GM23338 (cell line): ENCODE results near the gene ASTL. TPM values are rescaled to one million over a fixed set of nuclear protein-coding genes. Genes with fewer than 3 reads are reported as not detected.

Experiments used
- ATAC-seq: fragments of 200-7000 bp; cut with Tn5 transposase; 3 replicates; pipeline ENCODE4 v1.9.1; 2020
- DNase-seq: peaks from one replicate; pipeline ENCODE4 v3.0.0-alpha.2; 2015; ENCODE audit warnings: low spot score
- H2AFZ ChIP-seq: fragments of 200-600 bp; sonication (generic); 2 replicates; pipeline ENCODE4 v1.8.0; 2016; ENCODE audit warnings: antibody characterized with exemption, mild to moderate bottlenecking, moderate library complexity
- H3F3A ChIP-seq: fragments of 200-600 bp; sonication (generic); replicated peaks from 2 replicates; pipeline ENCODE4 v1.8.0; 2017; ENCODE audit warnings: antibody characterized with exemption, mixed run types, low read depth
- H3K27ac ChIP-seq: fragments of 200-600 bp; sonication (generic); 2 replicates; pipeline ENCODE4 v1.6.1; 2016; ENCODE audit warnings: low read depth
- H3K27me3 ChIP-seq: fragments of 200-600 bp; sonication (generic); 2 replicates; pipeline ENCODE4 v1.8.0; 2016; ENCODE audit warnings: mild to moderate bottlenecking, mixed run types, moderate library complexity; ENCODE audit not compliant: insufficient read depth
- H3K36me3 ChIP-seq: fragments of 200-600 bp; sonication (generic); 2 replicates; pipeline ENCODE4 v1.8.0; 2016; ENCODE audit warnings: mild to moderate bottlenecking; ENCODE audit not compliant: insufficient read depth
- H3K4me1 ChIP-seq: fragments of 200-600 bp; sonication (generic); 2 replicates; pipeline ENCODE4 v1.8.0; 2016; ENCODE audit warnings: mild to moderate bottlenecking, moderate library complexity; ENCODE audit not compliant: insufficient read depth
- H3K4me2 ChIP-seq: fragments of 200-600 bp; sonication (generic); 2 replicates; pipeline ENCODE4 v1.7.1; 2017; ENCODE audit warnings: mixed run types
- H3K4me3 ChIP-seq: fragments of 200-600 bp; sonication (generic); 2 replicates; pipeline ENCODE4 v1.6.1; 2016; ENCODE audit warnings: mixed run types
- H3K79me2 ChIP-seq: fragments of 200-600 bp; sonication (generic); replicated peaks from 2 replicates; pipeline ENCODE4 v1.8.0; 2017; ENCODE audit warnings: mild to moderate bottlenecking; ENCODE audit not compliant: insufficient read depth
- H3K9me2 ChIP-seq: fragments of 200-600 bp; sonication (generic); 2 replicates; pipeline ENCODE4 v1.8.0; 2017; ENCODE audit not compliant: insufficient read depth
- H4K20me1 ChIP-seq: fragments of 200-600 bp; sonication (generic); replicated peaks from 2 replicates; pipeline ENCODE4 v1.8.0; 2017; ENCODE audit warnings: mild to moderate bottlenecking; ENCODE audit not compliant: insufficient read depth
- H3K27ac Mint-ChIP-seq: 2 replicates; pipeline ENCODE4 v1.8.0; 2020; ENCODE audit warnings: inconsistent platforms, mild to moderate bottlenecking, moderate library complexity, mixed read lengths
- H3K27me3 Mint-ChIP-seq: 3 replicates; pipeline ENCODE4 v1.8.0; 2022; ENCODE audit warnings: low read depth, mild to moderate bottlenecking, moderate library complexity, mixed read lengths, inconsistent platforms; ENCODE audit not compliant: insufficient read depth, poor library complexity
- H3K36me3 Mint-ChIP-seq: 3 replicates; pipeline ENCODE4 v1.8.0; 2021; ENCODE audit warnings: low read depth, mild to moderate bottlenecking, inconsistent platforms, moderate library complexity, mixed read lengths
- H3K4me1 Mint-ChIP-seq: 3 replicates; pipeline ENCODE4 v1.8.0; 2020; ENCODE audit warnings: mild to moderate bottlenecking, inconsistent platforms, mixed read lengths
- H3K4me3 Mint-ChIP-seq: 3 replicates; pipeline ENCODE4 v1.8.0; 2021; ENCODE audit warnings: moderate library complexity, mild to moderate bottlenecking, inconsistent platforms, mixed read lengths
- H3K9me3 Mint-ChIP-seq: 3 replicates; pipeline ENCODE4 v1.8.0; 2020; ENCODE audit warnings: moderate library complexity, mild to moderate bottlenecking, inconsistent platforms, mixed read lengths
- CREB1 ChIP-seq: fragments of 250-450 bp; sonication (Bioruptor Pico); IDR thresholded peaks from 2 replicates; pipeline ENCODE4 v1.5.0; 2020; ENCODE audit warnings: low read depth, mild to moderate bottlenecking, moderate library complexity
- EZH2 ChIP-seq: fragments of 200-600 bp; sonication (generic); IDR thresholded peaks from one replicate; pipeline ENCODE4 v1.8.0; 2017; ENCODE audit warnings: antibody characterized with exemption, mild to moderate bottlenecking, low read depth; ENCODE audit not compliant: unreplicated experiment
- EZH2phosphoT487 ChIP-seq: fragments of 200-600 bp; sonication (generic); IDR thresholded peaks from one replicate; pipeline ENCODE4 v1.8.1; 2018; ENCODE audit warnings: antibody characterized with exemption; ENCODE audit not compliant: unreplicated experiment
- JUNB ChIP-seq: IDR thresholded peaks from one replicate; pipeline ENCODE4 v1.6.1; 2016; ENCODE audit warnings: antibody characterized with exemption; ENCODE audit not compliant: unreplicated experiment
- NANOG ChIP-seq: IDR thresholded peaks from 2 replicates; pipeline ENCODE4 v1.6.1; 2016; ENCODE audit warnings: antibody characterized with exemption, borderline replicate concordance
- POLR2AphosphoS5 ChIP-seq: IDR thresholded peaks from 2 replicates; pipeline ENCODE4 v1.6.1; 2016; ENCODE audit warnings: antibody characterized with exemption, low read depth
- REST ChIP-seq: IDR thresholded peaks from one replicate; pipeline ENCODE4 v1.6.1; 2018; ENCODE audit warnings: antibody characterized with exemption; ENCODE audit not compliant: unreplicated experiment
- STAT1 ChIP-seq: IDR thresholded peaks from one replicate; pipeline ENCODE4 v1.6.1; 2016; ENCODE audit warnings: antibody characterized with exemption; ENCODE audit not compliant: unreplicated experiment
- ZNF114 ChIP-seq: fragments of 250-450 bp; sonication (Bioruptor Pico); IDR thresholded peaks from 2 replicates; pipeline ENCODE4 v1.5.0; 2020; ENCODE audit warnings: mild to moderate bottlenecking, moderate library complexity
- ZNF331 ChIP-seq: fragments of 250-450 bp; sonication (Bioruptor Pico); IDR thresholded peaks from 2 replicates; pipeline ENCODE4 v1.5.0; 2020; ENCODE audit warnings: low read depth, mild to moderate bottlenecking, moderate library complexity
- ZNF462 ChIP-seq: fragments of 250-450 bp; sonication (Bioruptor Pico); IDR thresholded peaks from 2 replicates; pipeline ENCODE4 v1.5.0; 2020; ENCODE audit warnings: mild to moderate bottlenecking, moderate library complexity
- polyA plus RNA-seq: library from polyadenylated mRNA; unstranded; fragments of >200 nt; fragmentation: Nextera tagmentation; extraction: Ambion mirVana; gene quantifications from 2 replicates; pipeline ENCODE4 v1.2.1, GENCODE V29; 2016
- total RNA-seq: library from RNA; depleted of rRNA; stranded (reverse); fragments of >200 nt; shearing (Covaris generic); gene quantifications from 2 replicates; pipeline ENCODE4 v1.2.3, GENCODE V29; 2014
- TF ChIP-seq, protein P1 (sequence below): IDR thresholded peaks from 2 replicates; pipeline ENCODE4 v1.6.1; 2016; ENCODE audit warnings: antibody characterized with exemption
- TF ChIP-seq, protein P2 (sequence below), 2 experiments: fragments of 200-600 bp in 1 of 2; sonication (generic) in 1 of 2; conservative IDR thresholded peaks; 2 replicates each; pipeline versions ENCODE4 v1.5.1 to v1.6.1; 2016 to 2017; ENCODE audit warnings: antibody characterized with exemption in 2 of 2, low read depth in 2 of 2, mild to moderate bottlenecking in 2 of 2, moderate library complexity in 1 of 2

ASTL gene
- total and polyA plus RNA-seq, 2 experiments from 2014 or later = 0.23 TPM; not detected in 1

DNA sequence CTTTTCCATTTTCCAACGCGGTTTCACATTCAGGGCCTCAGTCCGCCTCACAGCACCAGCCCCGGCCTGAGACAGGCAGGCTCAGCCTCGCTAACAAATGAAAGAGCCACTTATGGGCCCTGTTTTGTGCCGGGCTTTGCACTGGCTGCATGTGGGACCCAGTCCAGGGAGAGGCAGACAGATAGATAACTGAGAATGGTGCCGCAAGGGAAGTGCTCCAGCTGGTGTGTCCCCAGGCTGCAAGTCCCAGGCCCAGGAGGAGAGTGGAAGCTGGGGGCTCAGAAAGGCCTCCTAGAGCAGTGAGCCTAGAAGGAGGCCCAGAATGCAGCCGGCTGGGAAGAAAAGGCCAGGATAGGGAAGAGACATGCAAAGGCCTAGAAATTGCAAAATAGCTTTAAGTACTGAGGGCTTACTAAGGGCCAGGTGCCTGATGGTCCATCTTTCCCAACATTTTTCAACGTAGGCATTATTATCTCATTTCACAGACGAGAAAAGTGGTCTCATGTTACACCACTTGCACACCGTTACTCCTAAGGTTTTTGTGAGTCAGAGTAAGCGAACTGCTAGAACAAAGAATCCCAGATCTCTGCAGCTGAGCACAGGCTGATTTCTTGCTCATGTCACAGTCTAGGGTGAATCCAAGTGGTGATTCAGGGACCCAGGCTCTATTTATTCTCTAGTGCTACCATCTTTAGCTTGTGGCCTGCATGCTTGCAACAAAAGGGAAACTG is 47.9 kb downstream of the ASTL start:
- no peaks in the 10 kb centered on the region; the same call in 2 of the 3 replicates for H3K36me3 Mint-ChIP-seq
- H3K27ac Mint-ChIP-seq = no peak overlapping the region
- Histone ChIP-seq H3K79me2 (no peaks in the 10 kb centered on the region), H3K27me3 (no peaks in the 10 kb centered on the region), H4K20me1 (no peaks in the 10 kb centered on the region), H3K4me1 (peaks cover 7% of the 10 kb centered on the region; the same call in 1 of the 2 replicates), H3K36me3 (no peaks in the 10 kb centered on the region), H3K9me2 (no peaks in the 10 kb centered on the region; the same call in 1 of the 2 replicates), H2AFZ (peak overlapping the region; percentile 94), H3F3A (no peaks in the 10 kb centered on the region), H3K27ac (no peak overlapping the region), H3K4me3 (no peak overlapping the region), H3K4me2 (no peak overlapping the region)
- ATAC-seq (no peak; the same call in 2 of the 3 replicates), DNase-seq (no peak)
- H3K4me3 Mint-ChIP-seq = no peak overlapping the region
- H3K9me3 Mint-ChIP-seq = no peaks in the 10 kb centered on the region
- TF ChIP-seq ZNF331 (CRISPR knock-in tag) (no peak), REST (no peak), CREB1 (CRISPR knock-in tag) (no peak), NANOG (no peak), ZNF114 (CRISPR knock-in tag) (no peak), ZNF462 (no peak), POLR2AphosphoS5 (no peak), JUNB (no peak), EZH2phosphoT487 (no peak), STAT1 (no peak), EZH2 (no peak)
- TF ChIP-seq, protein P1, sequence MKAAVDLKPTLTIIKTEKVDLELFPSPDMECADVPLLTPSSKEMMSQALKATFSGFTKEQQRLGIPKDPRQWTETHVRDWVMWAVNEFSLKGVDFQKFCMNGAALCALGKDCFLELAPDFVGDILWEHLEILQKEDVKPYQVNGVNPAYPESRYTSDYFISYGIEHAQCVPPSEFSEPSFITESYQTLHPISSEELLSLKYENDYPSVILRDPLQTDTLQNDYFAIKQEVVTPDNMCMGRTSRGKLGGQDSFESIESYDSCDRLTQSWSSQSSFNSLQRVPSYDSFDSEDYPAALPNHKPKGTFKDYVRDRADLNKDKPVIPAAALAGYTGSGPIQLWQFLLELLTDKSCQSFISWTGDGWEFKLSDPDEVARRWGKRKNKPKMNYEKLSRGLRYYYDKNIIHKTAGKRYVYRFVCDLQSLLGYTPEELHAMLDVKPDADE = no peak
- TF ChIP-seq, protein P2, sequence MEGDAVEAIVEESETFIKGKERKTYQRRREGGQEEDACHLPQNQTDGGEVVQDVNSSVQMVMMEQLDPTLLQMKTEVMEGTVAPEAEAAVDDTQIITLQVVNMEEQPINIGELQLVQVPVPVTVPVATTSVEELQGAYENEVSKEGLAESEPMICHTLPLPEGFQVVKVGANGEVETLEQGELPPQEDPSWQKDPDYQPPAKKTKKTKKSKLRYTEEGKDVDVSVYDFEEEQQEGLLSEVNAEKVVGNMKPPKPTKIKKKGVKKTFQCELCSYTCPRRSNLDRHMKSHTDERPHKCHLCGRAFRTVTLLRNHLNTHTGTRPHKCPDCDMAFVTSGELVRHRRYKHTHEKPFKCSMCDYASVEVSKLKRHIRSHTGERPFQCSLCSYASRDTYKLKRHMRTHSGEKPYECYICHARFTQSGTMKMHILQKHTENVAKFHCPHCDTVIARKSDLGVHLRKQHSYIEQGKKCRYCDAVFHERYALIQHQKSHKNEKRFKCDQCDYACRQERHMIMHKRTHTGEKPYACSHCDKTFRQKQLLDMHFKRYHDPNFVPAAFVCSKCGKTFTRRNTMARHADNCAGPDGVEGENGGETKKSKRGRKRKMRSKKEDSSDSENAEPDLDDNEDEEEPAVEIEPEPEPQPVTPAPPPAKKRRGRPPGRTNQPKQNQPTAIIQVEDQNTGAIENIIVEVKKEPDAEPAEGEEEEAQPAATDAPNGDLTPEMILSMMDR (conservative IDR thresholded peaks at IDR 0.05; ENCODE audit: low read depth in 2 of 2) = no peak
- H3K4me1 Mint-ChIP-seq = peaks cover 21% of the 10 kb centered on the region
- H3K27me3 Mint-ChIP-seq = peaks cover 6% of the 10 kb centered on the region
